A549 (cell line): ENCODE measurements around the gene GDPD3.

Experiments
- CEBPB ChIP-seq, 2 experiments: fragments of >200 bp in 1 of 2; sonication (Bioruptor Twin) in 1 of 2; formaldehyde crosslinking in 1 of 2; IDR thresholded peaks; 2 replicates each; pipeline ENCODE4 v1.6.1; 2012 to 2016
- CTCF ChIP-seq: fragments of >200 bp; sonication (Bioruptor Twin); formaldehyde crosslinking; IDR thresholded peaks from 3 replicates; pipeline ENCODE4 v1.5.1; 2016
- E2F6 ChIP-seq: IDR thresholded peaks from 2 replicates; pipeline ENCODE4 v1.6.1; 2012; ENCODE audit warnings: low read depth, borderline replicate concordance
- EHF ChIP-seq: fragments of 250-450 bp; sonication (Bioruptor Pico); IDR thresholded peaks from 2 replicates; pipeline ENCODE4 v1.5.0; 2020; ENCODE audit warnings: mild to moderate bottlenecking
- EP300 ChIP-seq, 2 experiments: fragments of >200 bp; sonication (Bioruptor Twin); formaldehyde crosslinking; IDR thresholded peaks; 2 replicates in 1 of 2; 3 replicates in 1 of 2; pipeline ENCODE4 v1.6.1; 2016 to 2017
- POLR2A ChIP-seq: IDR thresholded peaks from 2 replicates; pipeline ENCODE4 v1.6.1; 2012; ENCODE audit warnings: mild to moderate bottlenecking, low read length
- RAD21 ChIP-seq, 2 experiments: fragments of >200 bp in 1 of 2; sonication (Bioruptor Twin) in 1 of 2; formaldehyde crosslinking in 1 of 2; IDR thresholded peaks in 1 of 2; conservative IDR thresholded peaks in 1 of 2; 2 replicates in 1 of 2; 3 replicates in 1 of 2; pipeline ENCODE4 v1.6.1; 2012 to 2018; ENCODE audit warnings: inconsistent platforms in 1 of 2
- REST ChIP-seq: fragments of 200-600 bp; sonication (generic); IDR thresholded peaks from 2 replicates; pipeline ENCODE4 v1.6.1; 2016; ENCODE audit warnings: antibody characterized with exemption, mild to moderate bottlenecking, moderate library complexity
- RFX5 ChIP-seq: fragments of 450-650 bp; IDR thresholded peaks from 2 replicates; pipeline ENCODE4 v1.7.1; 2014; ENCODE audit warnings: antibody characterized with exemption, mild to moderate bottlenecking, moderate library complexity
- SREBF2 ChIP-seq: fragments of 450-650 bp; IDR thresholded peaks from 2 replicates; pipeline ENCODE4 v1.6.1; 2014; ENCODE audit warnings: mild to moderate bottlenecking, moderate library complexity
- TFCP2L1 ChIP-seq: fragments of 250-450 bp; sonication (Bioruptor Pico); IDR thresholded peaks from 2 replicates; pipeline ENCODE4 v1.5.0; 2021; ENCODE audit warnings: mild to moderate bottlenecking

- TF ChIP-seq SREBF2: no peak
- no peak for TF ChIP-seq EP300 (IDR thresholded peaks at IDR 0.05)
- no peak for TF ChIP-seq CTCF
- no peak for TF ChIP-seq POLR2A
- no peak for TF ChIP-seq REST
- no peak for TF ChIP-seq E2F6
- no peak for TF ChIP-seq TFCP2L1
- TF ChIP-seq CEBPB (IDR thresholded peaks at IDR 0.05): no peak
- no peak for TF ChIP-seq EHF (CRISPR knock-in tag)
- no peak for TF ChIP-seq RFX5
- no peak for TF ChIP-seq RAD21 (conservative IDR thresholded peaks at IDR 0.05 in 1 of 2, IDR thresholded peaks at IDR 0.05 in 1 of 2)
Observed at GRCh38 chr16:30090610-30091331, 22.6 kb downstream of the GDPD3 start.
